Osteoblast (primary cell): ENCODE measurements around the gene CRYAA. TPM values are rescaled to one million over a fixed set of nuclear protein-coding genes. Genes with fewer than 3 reads are reported as not detected.

Source experiments
- DNase-seq: peaks from one replicate; pipeline ENCODE4 v3.0.0; 2011; ENCODE audit warnings: low spot score, mixed read lengths; ENCODE audit not compliant: insufficient read length; ENCODE audit errors: missing footprints
- H2AFZ ChIP-seq: 2 replicates; pipeline ENCODE4 v1.6.0; 2011; ENCODE audit warnings: mild to moderate bottlenecking, low read length
- H3K27ac ChIP-seq: 2 replicates; pipeline ENCODE4 v1.5.1; 2011; ENCODE audit warnings: mild to moderate bottlenecking, low read depth, low read length, moderate library complexity
- H3K27me3 ChIP-seq: 2 replicates; pipeline ENCODE4 v1.6.0; 2012; ENCODE audit warnings: mild to moderate bottlenecking, control low read depth, inconsistent platforms, low read length, moderate library complexity; ENCODE audit not compliant: insufficient read depth
- H3K36me3 ChIP-seq: 2 replicates; pipeline ENCODE4 v1.5.1; 2011; ENCODE audit warnings: mild to moderate bottlenecking, low read length, control low read depth, moderate library complexity; ENCODE audit not compliant: insufficient read depth
- H3K4me1 ChIP-seq: 2 replicates; pipeline ENCODE4 v1.5.1; 2011; ENCODE audit warnings: mild to moderate bottlenecking, low read length, control low read depth, moderate library complexity; ENCODE audit not compliant: insufficient read depth
- H3K4me2 ChIP-seq: 2 replicates; pipeline ENCODE4 v1.6.0; 2011; ENCODE audit warnings: mild to moderate bottlenecking, low read length; ENCODE audit not compliant: insufficient read depth
- H3K4me3 ChIP-seq: fragments of 200-600 bp; sonication (generic); 3 replicates; pipeline ENCODE4 v1.5.1; 2012; ENCODE audit warnings: mild to moderate bottlenecking, low read length, inconsistent platforms; ENCODE audit not compliant: insufficient read depth
- H3K79me2 ChIP-seq: 2 replicates; pipeline ENCODE4 v1.6.0; 2012; ENCODE audit warnings: mild to moderate bottlenecking, low read length, control low read depth, inconsistent platforms; ENCODE audit not compliant: insufficient read depth
- H3K9me3 ChIP-seq: 2 replicates; pipeline ENCODE4 v1.5.1; 2011; ENCODE audit warnings: low read depth, low read length, control low read depth
- H4K20me1 ChIP-seq: 2 replicates; pipeline ENCODE4 v1.6.0; 2012; ENCODE audit warnings: mild to moderate bottlenecking, low read length, control low read depth; ENCODE audit not compliant: insufficient read depth
- total RNA-seq: library from RNA; depleted of rRNA; stranded (reverse); fragments of >200 nt; gene quantifications from 2 replicates; pipeline ENCODE4 v1.2.3, GENCODE V29; 2012
- TF ChIP-seq, protein P1 (sequence below): IDR thresholded peaks from 2 replicates; pipeline ENCODE4 v1.5.1; 2011; ENCODE audit warnings: mild to moderate bottlenecking, low read depth, low read length, moderate library complexity; ENCODE audit errors: extremely low read depth

The CRYAA gene
- total RNA-seq, 1 donor = not detected

DNA sequence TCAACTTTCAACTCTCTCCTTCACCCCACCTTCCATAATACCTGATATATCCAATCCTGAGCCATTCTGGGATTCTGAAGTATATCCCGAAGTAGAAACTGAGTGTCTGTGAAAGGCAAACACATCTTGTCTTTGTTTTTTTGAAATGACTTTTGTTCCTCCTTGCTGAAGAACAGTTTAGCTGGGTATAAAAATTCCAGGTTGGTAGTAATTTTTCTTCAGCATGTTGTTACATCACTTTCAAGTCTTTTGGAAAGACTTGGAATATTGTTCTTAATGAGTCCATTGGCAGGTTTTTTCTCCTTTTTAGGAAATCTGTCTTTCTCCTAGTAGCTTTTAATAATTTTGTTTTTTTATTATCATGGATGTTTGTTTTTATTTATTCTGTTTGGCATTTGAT is 32.7 kb downstream of the CRYAA start:
- TF ChIP-seq, protein P1, sequence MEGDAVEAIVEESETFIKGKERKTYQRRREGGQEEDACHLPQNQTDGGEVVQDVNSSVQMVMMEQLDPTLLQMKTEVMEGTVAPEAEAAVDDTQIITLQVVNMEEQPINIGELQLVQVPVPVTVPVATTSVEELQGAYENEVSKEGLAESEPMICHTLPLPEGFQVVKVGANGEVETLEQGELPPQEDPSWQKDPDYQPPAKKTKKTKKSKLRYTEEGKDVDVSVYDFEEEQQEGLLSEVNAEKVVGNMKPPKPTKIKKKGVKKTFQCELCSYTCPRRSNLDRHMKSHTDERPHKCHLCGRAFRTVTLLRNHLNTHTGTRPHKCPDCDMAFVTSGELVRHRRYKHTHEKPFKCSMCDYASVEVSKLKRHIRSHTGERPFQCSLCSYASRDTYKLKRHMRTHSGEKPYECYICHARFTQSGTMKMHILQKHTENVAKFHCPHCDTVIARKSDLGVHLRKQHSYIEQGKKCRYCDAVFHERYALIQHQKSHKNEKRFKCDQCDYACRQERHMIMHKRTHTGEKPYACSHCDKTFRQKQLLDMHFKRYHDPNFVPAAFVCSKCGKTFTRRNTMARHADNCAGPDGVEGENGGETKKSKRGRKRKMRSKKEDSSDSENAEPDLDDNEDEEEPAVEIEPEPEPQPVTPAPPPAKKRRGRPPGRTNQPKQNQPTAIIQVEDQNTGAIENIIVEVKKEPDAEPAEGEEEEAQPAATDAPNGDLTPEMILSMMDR = no peak
- H3K4me3 ChIP-seq = no peak overlapping the region
- H3K4me2 ChIP-seq = no peak overlapping the region
- H3K36me3 ChIP-seq = no peaks in the 10 kb centered on the region
- H3K27ac ChIP-seq = no peak overlapping the region
- no peaks in the 10 kb centered on the region for H3K4me1 ChIP-seq
- peaks cover 12% of the 10 kb centered on the region for H3K27me3 ChIP-seq
- no peaks in the 10 kb centered on the region for H4K20me1 ChIP-seq
- H2AFZ ChIP-seq = no peak overlapping the region
- no peaks in the 10 kb centered on the region for H3K79me2 ChIP-seq
- peaks cover 4% of the 10 kb centered on the region for H3K9me3 ChIP-seq
- DNase-seq = peak; percentile 75

DNA sequence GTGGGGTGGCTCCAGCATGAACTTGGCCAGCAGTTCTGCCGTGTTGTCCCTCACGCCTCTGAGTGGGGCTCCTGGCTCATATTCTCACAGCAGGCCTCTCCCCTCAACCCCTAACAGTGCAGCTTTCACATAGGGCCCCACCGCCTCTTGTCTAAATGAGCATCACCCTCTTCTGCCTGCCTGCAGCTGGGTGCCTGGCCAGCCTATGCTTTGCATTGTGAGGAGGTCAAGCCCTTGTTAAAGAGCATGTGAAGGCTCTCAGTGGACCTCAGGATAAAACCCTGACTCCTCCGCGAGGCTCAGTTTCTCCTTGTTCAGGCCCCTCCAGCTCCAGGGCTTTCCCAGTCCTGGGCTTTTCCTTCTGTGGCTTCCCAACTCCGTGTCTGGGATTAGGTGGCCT is 34.8 kb downstream of the CRYAA start:
- TF ChIP-seq, protein P1 = no peak
- no peak overlapping the region for H3K4me2 ChIP-seq
- peaks cover 17% of the 10 kb centered on the region for H3K27me3 ChIP-seq
- no peaks in the 10 kb centered on the region for H3K79me2 ChIP-seq
- no peak overlapping the region for H2AFZ ChIP-seq
- no peak overlapping the region for H3K4me3 ChIP-seq
- no peaks in the 10 kb centered on the region for H4K20me1 ChIP-seq
- peaks cover 4% of the 10 kb centered on the region for H3K9me3 ChIP-seq
- DNase-seq = no peak
- no peak overlapping the region for H3K27ac ChIP-seq
- no peaks in the 10 kb centered on the region for H3K4me1 ChIP-seq
- H3K36me3 ChIP-seq = no peaks in the 10 kb centered on the region

DNA sequence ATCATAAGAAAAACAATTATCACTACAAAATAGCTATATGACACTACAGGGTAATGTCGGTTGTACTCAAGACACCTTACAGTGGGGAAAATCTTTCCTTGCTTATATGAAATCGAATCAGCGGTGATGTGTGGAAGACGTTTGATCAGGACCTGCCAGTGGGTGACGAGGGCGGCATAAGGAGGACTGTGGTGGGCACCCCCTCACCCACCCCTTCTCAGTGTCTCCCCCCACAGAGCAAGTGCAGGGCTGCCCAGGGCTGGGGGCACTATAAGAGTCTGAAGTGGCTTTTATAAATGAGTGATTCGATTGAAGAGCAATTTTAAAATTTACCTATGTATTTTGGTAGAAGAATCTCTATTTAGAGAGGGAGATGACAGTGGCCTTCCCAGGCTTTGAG is 35.8 kb downstream of the CRYAA start:
- Histone ChIP-seq H3K79me2 (no peaks in the 10 kb centered on the region), H3K4me3 (no peak overlapping the region), H3K36me3 (no peaks in the 10 kb centered on the region), H2AFZ (no peak overlapping the region), H4K20me1 (no peaks in the 10 kb centered on the region), H3K4me1 (no peaks in the 10 kb centered on the region), H3K4me2 (no peak overlapping the region), H3K27ac (no peak overlapping the region), H3K9me3 (peaks cover 4% of the 10 kb centered on the region), H3K27me3 (peaks cover 17% of the 10 kb centered on the region)
- DNase-seq = no peak
- TF ChIP-seq, protein P1 = no peak

DNA sequence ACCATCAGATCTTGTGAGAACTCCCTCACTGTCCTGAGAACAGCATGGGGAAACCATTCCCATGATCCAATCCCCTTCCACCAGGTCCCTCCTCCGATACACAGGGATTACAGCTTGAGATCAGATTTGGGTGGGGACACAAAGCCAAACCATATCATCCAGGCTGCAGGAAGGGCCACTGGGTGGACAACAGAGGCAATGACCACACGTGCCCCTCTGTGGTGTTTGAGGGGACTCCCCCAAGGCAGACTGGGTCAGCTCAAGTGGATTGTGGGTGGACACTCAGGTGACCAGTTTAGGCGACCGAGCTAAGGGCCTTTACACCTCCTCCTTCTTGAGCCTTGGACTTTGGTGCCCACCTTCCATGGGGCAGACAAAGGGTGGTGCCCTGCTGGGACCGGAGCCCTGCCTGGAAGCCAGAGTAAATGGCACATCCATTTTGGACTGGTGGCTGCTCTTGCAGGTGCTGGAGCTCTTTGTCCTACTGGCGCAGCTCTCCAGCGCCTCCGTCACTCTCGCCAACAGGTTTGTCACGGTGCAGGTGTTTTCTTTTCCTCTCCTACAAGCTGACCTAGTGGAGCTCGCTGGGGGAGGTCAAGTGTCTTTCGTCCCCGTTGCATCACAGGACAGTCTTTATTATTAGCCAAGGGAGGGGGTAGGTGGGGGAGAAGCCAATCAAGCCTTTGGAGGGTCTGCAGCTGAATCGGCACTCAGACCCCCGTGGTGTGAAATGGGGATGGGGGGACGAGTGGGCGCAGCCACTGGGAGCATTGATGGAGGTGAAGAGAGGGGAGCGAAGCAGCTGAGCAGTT is 37.6 kb downstream of the CRYAA start:
- H3K27me3 ChIP-seq = peaks cover 17% of the 10 kb centered on the region
- TF ChIP-seq, protein P1 = no peak

More for the DNA sequence above, 37.6 kb downstream of the CRYAA start:
- no peak overlapping the region for H2AFZ ChIP-seq
- H3K4me1 ChIP-seq = no peaks in the 10 kb centered on the region
- no peaks in the 10 kb centered on the region for H3K36me3 ChIP-seq
- H3K9me3 ChIP-seq = peaks cover 4% of the 10 kb centered on the region
- H4K20me1 ChIP-seq = no peaks in the 10 kb centered on the region
- DNase-seq = peak; percentile 21
- H3K27ac ChIP-seq = no peak overlapping the region
- H3K4me3 ChIP-seq = no peak overlapping the region
- H3K4me2 ChIP-seq = no peak overlapping the region
- no peaks in the 10 kb centered on the region for H3K79me2 ChIP-seq
